ENCODE results near the gene VAMP8.

Gene VAMP8

GRCh38 chr2:85606116-85606455 is 28.7 kb downstream of the VAMP8 start:
- no peak for TF ChIP-seq ZFX (IDR thresholded peaks at IDR 0.05; ENCODE audit: borderline replicate concordance)
- TF ChIP-seq CTCF (IDR thresholded peaks at IDR 0.05), result no peak
- 0 out of 2 replicates have a peak overlapping the region, but pooled peaks have one; percentile 14 for H3K27ac ChIP-seq

- TF ChIP-seq ZFX (IDR thresholded peaks at IDR 0.05; ENCODE audit: borderline replicate concordance), result no peak
- no peak for TF ChIP-seq CTCF (IDR thresholded peaks at IDR 0.05)
- peak overlapping the region; percentile 36; the same call in 1 of the 2 replicates for H3K27ac ChIP-seq
Measured at GRCh38 chr2:85607268-85608215, 30.2 kb downstream of the VAMP8 start.

GRCh38 chr2:85611217-85611704 is 33.9 kb downstream of the VAMP8 start:
- TF ChIP-seq CTCF (IDR thresholded peaks at IDR 0.05) (no peak), ZFX (IDR thresholded peaks at IDR 0.05; ENCODE audit: borderline replicate concordance) (no peak)
- H3K27ac ChIP-seq, result peak overlapping the region; percentile 91

- no peak for TF ChIP-seq ZFX (IDR thresholded peaks at IDR 0.05; ENCODE audit: borderline replicate concordance)
- H3K27ac ChIP-seq, result peak within 1 kb of the TSS; percentile 91
Measured at GRCh38 chr2:85611705-85612587, 34.6 kb downstream of the VAMP8 start, which contains the start of gene C2orf68. Gene C2orf68, minus strand, starts transcription at chr2:85612066. Its CDS starts 82 bp downstream, at chr2:85611984.

GRCh38 chr2:85613717-85614515 is 36.5 kb downstream of the VAMP8 start:
- H3K27ac ChIP-seq, result peak overlapping the region; percentile 91
- TF ChIP-seq CTCF (IDR thresholded peaks at IDR 0.05), result no peak
- TF ChIP-seq ZFX (IDR thresholded peaks at IDR 0.05; ENCODE audit: borderline replicate concordance), result no peak

- peak overlapping the region; percentile 91 for H3K27ac ChIP-seq
Measured at GRCh38 chr2:85614757-85615156, 37.4 kb downstream of the VAMP8 start.

GRCh38 chr2:85615413-85615728 is 38.0 kb downstream of the VAMP8 start:
- TF ChIP-seq CTCF (IDR thresholded peaks at IDR 0.05) (no peak), ZFX (IDR thresholded peaks at IDR 0.05; ENCODE audit: borderline replicate concordance) (no peak)
- peak overlapping the region; percentile 91 for H3K27ac ChIP-seq

GRCh38 chr2:85617723-85618122 is 40.3 kb downstream of the VAMP8 start:
- peak overlapping the region; percentile 91; the same call in 1 of the 2 replicates for H3K27ac ChIP-seq

Measured in 22Rv1 (cell line).